ENCODE data around the gene TFCP2L1. TPM values are rescaled to one million over a fixed set of nuclear protein-coding genes. Genes with fewer than 3 reads are reported as not detected.

Gene TFCP2L1
- total and polyA plus RNA-seq, 2 of the 4 experiments (the other 2 are of a cell fraction), result not detected

GRCh38 chr2:121199281-121200010 is 85.6 kb downstream of the TFCP2L1 start:
- Histone ChIP-seq H4K5ac (ENCODE audit: low read depth, low read length) (no peak overlapping the region), H3K4me2 (ENCODE audit: low read depth, low read length) (no peak overlapping the region), H3K27ac (ENCODE audit: insufficient read depth, low read length) (no peak overlapping the region), H3K9ac (ENCODE audit: low read depth, low read length) (no peak overlapping the region), H4K91ac (ENCODE audit: insufficient read depth, low read depth, low read length) (no peak overlapping the region), H3K27me3 (ENCODE audit: control insufficient read depth, insufficient read depth, low read length) (peaks cover 20% of the 10 kb centered on the region; the same call in 1 of the 2 replicates), H3K36me3 (ENCODE audit: control insufficient read depth, insufficient read depth, low read length) (no peaks in the 10 kb centered on the region), H3K14ac (replicated peaks; ENCODE audit: low read depth, low read length) (no peak overlapping the region), H3K4ac (ENCODE audit: low read depth, low read length) (no peak overlapping the region), H2BK20ac (ENCODE audit: low read depth, low read length) (no peak overlapping the region), H2AFZ (replicated peaks; ENCODE audit: low read length, poor library complexity) (no peak overlapping the region), H2BK120ac (ENCODE audit: low read depth, low read length) (no peak overlapping the region), H3K4me3 (ENCODE audit: insufficient read depth, low read depth, low read length) (no peak overlapping the region), H3K9me1 (ENCODE audit: insufficient read depth, low read length) (no peaks in the 10 kb centered on the region), H2BK5ac (ENCODE audit: low read depth, low read length, poor library complexity, severe bottlenecking) (no peak overlapping the region), H2AK9ac (replicated peaks; ENCODE audit: low read depth, low read length, poor library complexity) (no peak overlapping the region), H3K18ac (ENCODE audit: low read depth, low read length) (no peak overlapping the region), H4K8ac (ENCODE audit: low read depth in 2 of 2, low read length in 2 of 2) (no peak overlapping the region), H2BK15ac (ENCODE audit: low read depth, low read length) (no peak overlapping the region), H2AK5ac (ENCODE audit: low read depth, low read length) (no peak overlapping the region), H3K4me1 (ENCODE audit: control insufficient read depth, insufficient read depth, low read length) (no peaks in the 10 kb centered on the region), H4K20me1 (ENCODE audit: insufficient read depth, low read length) (no peaks in the 10 kb centered on the region; the same call in 1 of the 2 replicates), H3K9me3 (ENCODE audit: control insufficient read depth, insufficient read depth, low read length) (no peaks in the 10 kb centered on the region), H3K79me1 (ENCODE audit: low read depth in 1 of 2, low read length in 2 of 2) (no peaks in the 10 kb centered on the region), H3K23ac (ENCODE audit: low read depth, low read length) (no peak overlapping the region), H3K56ac (ENCODE audit: extremely low read depth, insufficient read depth, low read length) (no peak overlapping the region)
- in situ Hi-C loops (cut with MboI; ENCODE audit: low sequenced_read_pairs) (no loop called here), intact Hi-C loops (cut with micrococcal nuclease) (no loop called here), dilution Hi-C loops (cut with HindIII; ENCODE audit: low sequenced_read_pairs, unreplicated experiment) (no loop called here)
- no CpG with 5 or more reads among the region's 10 CpGs for WGBS, 2 experiments (ENCODE audit: extremely low coverage in 2 of 2, insufficient read length in 1 of 2)
- ATAC-seq (ENCODE audit: low read depth), result no peak
- no peak for TF ChIP-seq USF2 (IDR thresholded peaks at IDR 0.05; ENCODE audit: low read depth, low read length)
- TF ChIP-seq SMC3 (IDR thresholded peaks at IDR 0.05; ENCODE audit: low read depth, low read length), result no peak
- no peak for TF ChIP-seq BHLHE40 (IDR thresholded peaks at IDR 0.05; ENCODE audit: low read depth, low read length)
- no peak for TF ChIP-seq RFX5 (IDR thresholded peaks at IDR 0.05; ENCODE audit: low read depth, low read length)
- no peak for TF ChIP-seq FOS (IDR thresholded peaks at IDR 0.05; ENCODE audit: low read depth, low read length)
- TF ChIP-seq RCOR1 (IDR thresholded peaks at IDR 0.05; ENCODE audit: insufficient replicate concordance, low read length), result no peak
- TF ChIP-seq ELK1 (IDR thresholded peaks at IDR 0.05; ENCODE audit: borderline replicate concordance, low read depth, low read length), result no peak
- no peak for TF ChIP-seq NFE2L2 (IDR thresholded peaks at IDR 0.05; ENCODE audit: low read depth, low read length)
- no peak for TF ChIP-seq POLR2A (IDR thresholded peaks at IDR 0.05; ENCODE audit: low read depth, low read length)
- BruUV-seq (replicated peaks), result no TSS peak
- no peak for DNase-seq
- CTCF ChIA-PET, result no interaction called here
- POLR2A ChIA-PET (ENCODE audit: unreplicated experiment), result no interaction called here
